RPMI8226 (cell line): ENCODE data around the gene NKAIN4.

ENCODE experiments used
- DNase-seq: peaks from one replicate; pipeline ENCODE4 v3.0.0-alpha.2; 2015

The NKAIN4 gene

GRCh38 chr20:63287697-63288580, 33.7 kb upstream of the NKAIN4 start:
- DNase-seq: no peak

- no peak for DNase-seq
Measured at GRCh38 chr20:63286781-63287696, 32.8 kb upstream of the NKAIN4 start.

- no peak for DNase-seq
Measured at GRCh38 chr20:63285636-63286615, 31.7 kb upstream of the NKAIN4 start.

DNA sequence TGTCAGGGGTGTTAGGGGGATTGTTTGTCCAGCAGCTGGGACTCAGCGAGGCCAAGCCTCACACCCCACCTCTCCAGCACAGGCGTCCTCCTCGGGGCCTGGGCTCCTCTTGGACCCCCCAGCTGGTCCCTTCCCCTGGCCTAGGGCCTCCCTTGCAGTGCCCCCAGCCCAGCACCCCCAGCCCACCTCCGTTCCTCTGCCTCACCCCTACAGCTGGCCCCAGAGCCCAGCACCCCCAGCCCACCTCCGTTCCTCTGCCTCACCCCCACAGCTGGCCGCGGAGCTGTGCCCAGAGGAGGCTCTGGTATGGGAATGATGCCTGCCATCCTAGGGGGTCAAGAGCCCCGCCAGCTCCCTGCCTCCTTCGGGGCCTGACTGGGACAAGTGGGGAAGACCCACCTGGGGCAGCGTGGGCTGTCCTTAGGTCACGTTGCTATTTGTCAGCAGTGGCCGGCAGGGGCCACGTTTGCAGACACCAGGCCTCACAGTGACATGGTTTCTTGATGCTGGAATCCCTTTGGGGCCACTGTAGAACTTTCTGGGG, 30.8 kb upstream of the NKAIN4 start:
- DNase-seq: no peak

- no peak for DNase-seq
Measured at GRCh38 chr20:63284544-63284949, 30.3 kb upstream of the NKAIN4 start.

DNA sequence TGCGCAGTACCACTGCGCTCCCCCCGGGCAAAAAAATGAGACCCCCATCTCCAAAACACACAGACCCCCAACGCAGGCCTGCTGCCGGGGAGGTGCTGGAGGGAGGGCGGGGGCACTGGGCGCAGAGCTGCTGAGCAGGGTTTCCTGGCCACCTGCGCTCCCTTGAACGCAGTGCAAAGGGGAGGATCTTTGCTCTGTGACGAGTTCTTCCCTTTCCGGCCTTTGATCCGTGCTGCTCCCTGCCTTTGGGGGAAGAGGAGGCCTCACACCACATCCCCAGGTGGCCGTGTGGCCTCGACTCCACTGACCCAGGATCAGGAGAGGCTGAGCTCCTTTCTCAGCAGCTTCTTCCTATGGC, 29.8 kb upstream of the NKAIN4 start:
- DNase-seq: no peak

DNA sequence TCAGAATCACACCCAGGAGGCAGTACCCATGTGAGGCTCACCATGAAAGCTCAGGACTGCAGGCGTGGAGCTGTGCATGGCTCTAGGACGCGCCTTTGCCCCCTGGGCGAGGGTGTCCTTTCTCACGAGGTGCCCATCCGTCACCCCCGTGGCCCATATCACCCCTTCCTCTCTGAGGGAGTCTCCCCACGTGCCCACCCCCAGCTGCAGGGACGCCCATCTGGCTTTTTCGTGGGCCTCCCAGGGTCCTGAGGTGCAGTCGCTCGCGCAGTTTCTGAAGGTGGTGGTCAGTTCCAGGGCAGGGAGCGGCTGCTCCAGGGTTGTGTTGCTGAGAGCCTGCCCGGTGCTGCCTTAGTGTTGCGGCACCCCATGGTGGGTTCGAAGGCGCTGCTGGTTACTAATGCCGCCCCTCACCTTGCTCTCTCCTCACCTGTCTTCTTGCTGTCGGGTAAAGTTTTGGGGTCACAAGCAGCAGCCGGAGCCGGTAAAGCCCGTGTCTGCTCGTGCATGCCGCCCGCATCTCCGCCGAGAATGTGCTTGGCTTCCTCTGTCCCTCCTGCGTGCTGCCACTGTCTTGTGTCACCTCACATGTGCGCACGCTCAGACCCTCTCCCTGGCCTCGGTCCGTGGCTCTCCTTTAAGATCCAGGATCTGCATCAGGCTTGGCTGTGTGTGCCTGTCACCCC, 29.3 kb upstream of the NKAIN4 start:
- no peak for DNase-seq

- DNase-seq: no peak
Measured at GRCh38 chr20:63282946-63283345, 28.7 kb upstream of the NKAIN4 start.

GRCh38 chr20:63281742-63282665, 27.7 kb upstream of the NKAIN4 start:
- DNase-seq: no peak

DNA sequence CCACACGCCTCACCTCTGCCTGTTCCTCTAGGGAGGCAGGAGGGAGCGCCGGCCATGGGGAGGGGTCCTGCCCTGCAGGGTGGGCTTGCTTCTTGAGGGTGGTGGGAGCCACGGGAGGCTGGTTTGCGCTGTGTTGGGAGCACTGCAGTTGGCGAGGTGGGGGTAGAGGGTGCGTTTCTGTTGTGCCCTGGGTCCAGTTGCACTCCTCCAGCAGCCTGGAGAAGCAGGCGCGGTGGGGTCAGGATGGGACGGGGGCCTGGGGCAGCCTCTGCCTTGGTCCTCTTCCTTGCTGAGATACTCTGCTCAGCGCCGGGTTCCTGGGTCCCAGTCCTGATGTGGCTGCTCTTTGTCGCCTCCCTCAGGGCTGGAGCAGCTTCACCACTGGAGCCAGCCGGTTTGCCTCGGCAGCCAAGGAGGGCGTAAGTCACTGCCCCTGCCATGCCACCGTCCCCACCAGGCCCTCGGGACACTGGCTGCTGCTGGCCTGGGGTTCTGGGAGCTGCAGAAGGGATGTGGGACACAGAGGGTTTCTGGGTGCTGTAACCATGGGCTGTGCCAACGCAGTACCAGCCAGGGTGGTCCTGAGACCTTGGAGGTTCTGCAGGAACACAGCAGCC, 26.8 kb upstream of the NKAIN4 start:
- no peak for DNase-seq

GRCh38 chr20:63280371-63280770, 26.1 kb upstream of the NKAIN4 start:
- DNase-seq: no peak

GRCh38 chr20:63279931-63280330, 25.7 kb upstream of the NKAIN4 start:
- DNase-seq: no peak

DNA sequence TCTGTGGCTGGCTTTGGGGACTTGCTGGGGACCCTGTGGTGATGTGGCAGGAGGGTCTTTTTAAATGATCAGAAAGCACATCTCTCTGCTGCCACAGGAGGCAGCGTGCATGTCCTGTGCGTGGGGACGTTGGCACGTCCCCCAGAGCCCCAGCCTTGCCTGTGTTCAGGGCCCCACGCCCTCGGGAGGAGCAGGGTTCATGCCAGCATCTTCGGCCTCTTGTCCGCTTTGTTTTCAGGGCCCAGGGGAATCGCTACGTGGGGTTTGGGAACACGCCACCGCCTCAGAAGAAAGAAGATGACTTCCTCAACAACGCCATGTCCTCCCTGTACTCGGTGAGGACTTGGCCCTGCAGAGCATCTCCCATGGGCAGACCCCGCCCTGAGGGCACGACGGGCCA, 24.4 kb upstream of the NKAIN4 start:
- DNase-seq: no peak

DNA sequence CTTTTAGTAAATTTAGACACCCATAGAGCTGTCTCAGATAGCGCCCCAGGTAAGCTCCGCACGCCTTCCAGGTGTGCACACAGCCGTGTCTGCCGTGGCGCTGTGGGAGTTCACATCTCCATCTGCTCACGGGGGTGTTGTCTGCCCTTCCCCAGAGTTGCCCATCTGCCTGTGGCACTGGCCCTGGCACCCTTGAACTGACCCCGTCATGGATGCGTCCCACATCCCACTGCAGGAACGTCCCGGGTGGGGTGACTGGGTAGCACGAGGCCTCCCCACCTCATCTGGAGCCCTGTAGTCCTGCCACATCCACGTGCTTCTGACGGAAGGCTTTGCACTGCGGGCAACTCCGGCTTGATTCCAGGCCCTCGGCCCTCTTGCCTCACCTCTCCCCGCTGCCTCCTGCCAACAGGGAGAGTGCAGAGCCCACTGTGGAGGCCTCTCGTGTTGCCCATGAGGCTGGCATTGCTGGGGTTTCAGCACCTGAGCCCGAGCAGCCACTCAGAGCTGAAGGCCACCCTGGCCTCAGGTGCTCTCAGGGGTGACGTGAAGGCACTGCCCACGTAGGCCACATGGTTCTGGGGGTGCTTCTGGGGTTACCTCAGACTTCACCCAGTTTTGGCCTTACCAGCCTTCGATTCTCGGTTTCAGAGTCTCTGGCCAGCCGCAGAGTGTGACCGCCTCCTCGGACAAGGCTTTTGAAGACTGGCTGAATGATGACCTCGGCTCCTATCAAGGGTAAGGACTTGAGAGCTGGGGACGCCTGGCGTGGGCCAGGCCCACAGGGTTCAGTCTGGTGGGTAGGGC, 23.4 kb upstream of the NKAIN4 start:
- DNase-seq: no peak

DNA sequence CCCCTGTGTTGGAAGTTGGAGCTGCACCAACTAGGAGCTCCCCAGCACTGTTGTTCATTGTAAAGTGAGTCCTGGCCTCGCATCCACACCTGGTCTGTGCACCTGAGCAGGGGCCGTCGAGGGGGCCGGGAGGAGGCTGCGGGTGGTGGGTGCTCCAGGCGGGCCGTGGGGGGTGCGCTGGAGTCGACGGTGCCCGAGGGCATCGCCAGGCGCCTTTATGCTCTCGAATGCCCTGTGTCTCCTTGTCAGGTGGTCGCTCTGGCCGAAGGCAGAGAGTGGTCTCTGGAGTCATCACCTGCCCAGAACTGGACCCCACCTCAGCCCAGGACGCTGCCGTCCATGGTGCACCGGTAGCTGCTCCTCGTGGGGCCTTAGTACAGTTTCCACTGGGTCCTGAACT, 22.7 kb upstream of the NKAIN4 start:
- no peak for DNase-seq

DNA sequence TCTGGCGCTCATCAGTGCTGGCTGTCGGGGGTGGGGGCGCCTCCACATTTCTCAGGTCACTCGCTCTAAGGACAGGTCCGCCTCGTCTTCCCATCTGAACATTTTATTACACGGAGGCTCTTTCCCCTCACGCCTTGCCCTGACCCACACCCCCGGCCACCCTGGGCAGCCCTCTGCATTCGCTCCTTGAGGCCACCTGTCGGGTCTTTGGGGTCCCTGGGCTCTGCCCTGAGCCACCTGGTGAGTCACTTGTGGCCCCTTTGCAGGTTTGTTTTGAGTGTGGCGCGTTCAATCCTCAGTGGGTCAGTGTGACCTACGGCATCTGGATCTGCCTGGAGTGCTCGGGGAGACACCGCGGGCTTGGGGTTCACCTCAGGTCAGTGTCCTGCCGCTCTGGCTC, 21.6 kb upstream of the NKAIN4 start:
- no peak for DNase-seq

GRCh38 chr20:63274381-63275228, 20.3 kb upstream of the NKAIN4 start:
- no peak for DNase-seq

GRCh38 chr20:63273635-63274380, 19.5 kb upstream of the NKAIN4 start:
- DNase-seq: no peak
